T-cell (primary cell): ENCODE results near the gene EPN1. TPM values are rescaled to one million over a fixed set of nuclear protein-coding genes. Genes with fewer than 3 reads are reported as not detected.
A peak's percentile ranks its signal among the peaks of the same experiment; 100 is the strongest.

Experiments
- ATAC-seq, 4 experiments: fragments of 200-7000 bp in 3 of 4; fragments of 150-1000 bp in 1 of 4; cut with Tn5 transposase; replicated peaks in 1 of 4; 1 replicate in 3 of 4; 2 replicates in 1 of 4; pipeline ENCODE4 v1.10.0; 2021; ENCODE audit warnings: moderate library complexity in 3 of 4, mild to moderate bottlenecking in 2 of 4, moderate number of reproducible peaks in 1 of 4
- CTCF ChIA-PET, 2 donors: fragments of 300-600 bp; sonication (Branson Sonifier 250); formaldehyde crosslinking; loops; one replicate each; lab custom pipeline; 2022; ENCODE audit warnings: antibody characterized with exemption in 2 of 2; lab: Charles Lee
- POLR2A ChIA-PET, 2 donors: fragments of 300-600 bp; sonication (Branson Sonifier 250); formaldehyde crosslinking; loops; one replicate each; lab custom pipeline; 2022; ENCODE audit warnings: antibody characterized with exemption in 2 of 2; lab: Charles Lee
- DNase-seq, 35 experiments: peaks; one replicate each; pipeline versions ENCODE4 v3.0.0 to v3.0.0-alpha.2; 2013 to 2023
- H3K27ac ChIP-seq: one replicate; pipeline ENCODE4 v1.5.1; 2013; ENCODE audit warnings: low read length
- H3K27me3 ChIP-seq, 2 experiments: replicated peaks in 1 of 2; 1 replicate in 1 of 2; 2 replicates in 1 of 2; pipeline versions ENCODE4 v1.6.1 to v1.7.0; 2013; ENCODE audit warnings: low read length in 1 of 2, mixed read lengths in 1 of 2; ENCODE audit not compliant: control insufficient read depth in 2 of 2, insufficient read depth in 2 of 2; ENCODE audit errors: extremely low read depth in 1 of 2
- H3K36me3 ChIP-seq, 2 donors: 1 replicate in 1 of 2; 2 replicates in 1 of 2; pipeline versions ENCODE4 v1.6.1 to v1.7.0; 2013; ENCODE audit warnings: low read length in 1 of 2; ENCODE audit not compliant: control insufficient read depth in 2 of 2, insufficient read depth in 1 of 2; ENCODE audit errors: extremely low read depth in 1 of 2
- H3K4me1 ChIP-seq, 2 experiments: 1 replicate in 1 of 2; 2 replicates in 1 of 2; pipeline versions ENCODE4 v1.6.1 to v1.7.0; 2013; ENCODE audit warnings: low read length in 2 of 2, mixed read lengths in 1 of 2; ENCODE audit not compliant: insufficient read depth in 2 of 2, control insufficient read depth in 1 of 2; ENCODE audit errors: extremely low read depth in 1 of 2
- H3K4me3 ChIP-seq, 2 donors: 1 replicate in 1 of 2; 2 replicates in 1 of 2; pipeline versions ENCODE4 v1.5.1 to v1.7.0; 2013; ENCODE audit warnings: mild to moderate bottlenecking in 2 of 2, low read length in 1 of 2, moderate library complexity in 1 of 2; ENCODE audit not compliant: control insufficient read depth in 1 of 2; ENCODE audit errors: extremely low read depth in 1 of 2
- H3K9me3 ChIP-seq: 2 replicates; pipeline ENCODE4 v1.7.0; 2013
- H3K27ac Mint-ChIP-seq, 2 donors: one replicate each; pipeline ENCODE4 v1.8.0; 2020 to 2021; ENCODE audit warnings: mild to moderate bottlenecking in 2 of 2, mixed read lengths in 2 of 2
- H3K27me3 Mint-ChIP-seq, 2 donors: one replicate each; pipeline ENCODE4 v1.8.0; 2021 to 2022; ENCODE audit warnings: mixed read lengths in 2 of 2
- H3K36me3 Mint-ChIP-seq: one replicate; pipeline ENCODE4 v1.8.0; 2021; ENCODE audit warnings: mixed read lengths
- H3K4me1 Mint-ChIP-seq, 3 donors: one replicate each; pipeline ENCODE4 v1.8.0; 2020 to 2022; ENCODE audit warnings: mixed read lengths in 3 of 3, mild to moderate bottlenecking in 1 of 3
- H3K4me3 Mint-ChIP-seq, 3 donors: one replicate each; pipeline ENCODE4 v1.8.0; 2020 to 2022; ENCODE audit warnings: mild to moderate bottlenecking in 3 of 3, mixed read lengths in 3 of 3, moderate library complexity in 3 of 3
- H3K9me3 Mint-ChIP-seq, 3 donors: one replicate each; pipeline ENCODE4 v1.8.0; 2020 to 2022; ENCODE audit warnings: mixed read lengths in 3 of 3
- WGBS: methylation state at CpG from one replicate; pipeline ENCODE4 v1.1.5; 2013; ENCODE audit warnings: missing lambda C conversion rate; ENCODE audit not compliant: insufficient coverage; 5-methylcytosine and 5-hydroxymethylcytosine counted together
- total RNA-seq, 35 experiments: library from RNA in 6 of 35; stranded (reverse) in 6 of 35; fragments of 120-200 nt in 1 of 35; gene quantifications; one replicate each; pipeline versions ENCODE4 v1.2.1 to v1.2.4 and lab custom pipeline; 2013 to 2026

EPN1 gene
- total RNA-seq, 5 donors from 2014 or later (not counting 1 experiment from before 2014, with no cell fraction given) = 32.6 to 75.2 (median 60.6) TPM

- Histone ChIP-seq H3K4me3 (peak overlapping the region; percentile 85 to 98), H3K4me1 (peaks cover 18 to 69% of the 10 kb centered on the region in 2 experiments), H3K27me3 (no peaks in the 10 kb centered on the region), H3K36me3 (peaks cover 0 to 2% of the 10 kb centered on the region in 2 donors), H3K9me3 (no peaks in the 10 kb centered on the region), H3K27ac (peak overlapping the region; percentile 99)
- Mint-ChIP-seq H3K27ac (peak overlapping the region; percentile 100), H3K4me1 (peaks cover 63 to 68% (median 67%) of the 10 kb centered on the region in 3 donors), H3K4me3 (peak overlapping the region; percentile 98 to 100 (median 99)), H3K9me3 (no peaks in the 10 kb centered on the region), H3K36me3 (peaks cover 17% of the 10 kb centered on the region), H3K27me3 (no peaks in the 10 kb centered on the region)
- DNase-seq = no peak
- ATAC-seq = no peak
- ChIA-PET CTCF (interaction anchor here in 1 of 2 donors (1.8 kb wide), 1 partner anchor 19 kb away, joined by 4 read pairs; no protein-coding TSS in a partner anchor), POLR2A (interaction anchor here (0.8 to 1.3 kb wide), 2 partner anchors 11 to 174 kb away, joined by 3 to 4 read pairs; partner anchors contain the start of gene ISOC2 (in 1 of the 2))
- 61% methylated on average over 7 of the region's 7 CpGs for WGBS
Observed at GRCh38 chr19:55635856-55636440, 39.1 kb upstream of the EPN1 start.

- Histone ChIP-seq H3K4me1 (peaks cover 16 to 71% of the 10 kb centered on the region in 2 experiments), H3K4me3 (no peak overlapping the region), H3K27ac (peak overlapping the region; percentile 99), H3K36me3 (peaks cover 0 to 2% of the 10 kb centered on the region in 2 donors), H3K9me3 (no peaks in the 10 kb centered on the region), H3K27me3 (no peaks in the 10 kb centered on the region)
- ChIA-PET POLR2A (interaction anchor here in 1 of 2 donors (1.3 kb wide), 1 partner anchor 10 kb away, joined by 4 read pairs; no protein-coding TSS in a partner anchor), CTCF (interaction anchor here in 1 of 2 donors (1.0 to 1.8 kb wide), 4 partner anchors 10 to 18 kb away, joined by 3 to 5 read pairs (median 4); no protein-coding TSS in a partner anchor)
- DNase-seq (no peak), ATAC-seq (no peak)
- Mint-ChIP-seq H3K27ac (peak overlapping the region; percentile 100), H3K4me1 (peaks cover 65 to 69% (median 68%) of the 10 kb centered on the region in 3 donors), H3K27me3 (no peaks in the 10 kb centered on the region), H3K9me3 (no peaks in the 10 kb centered on the region), H3K36me3 (peaks cover 17% of the 10 kb centered on the region), H3K4me3 (peak overlapping the region; percentile 98 to 100 (median 99))
- WGBS = 100% methylated on average over 2 of the region's 4 CpGs
Observed at GRCh38 chr19:55636723-55637122, 38.3 kb upstream of the EPN1 start.

GRCh38 chr19:55637534-55637933 is 37.5 kb upstream of the EPN1 start:
- peaks cover 0 to 2% of the 10 kb centered on the region in 2 donors for H3K36me3 ChIP-seq
- H3K27me3 ChIP-seq = no peaks in the 10 kb centered on the region
- H3K27ac Mint-ChIP-seq = peak overlapping the region; percentile 64 to 79
- H3K4me1 ChIP-seq = peaks cover 20 to 72% of the 10 kb centered on the region in 2 experiments
- H3K9me3 Mint-ChIP-seq = no peaks in the 10 kb centered on the region
- CTCF ChIA-PET = interaction anchor here (0.6 to 1.8 kb wide), 7 partner anchors 10 to 502 kb away, joined by 3 to 12 read pairs (median 4); partner anchors contain the start of gene ZNF784 (in 1 of the 2)
- H3K4me3 Mint-ChIP-seq = peak overlapping the region; percentile 35 to 98 (median 47)
- POLR2A ChIA-PET = no interaction called here
- H3K4me1 Mint-ChIP-seq = peaks cover 63 to 67% (median 67%) of the 10 kb centered on the region in 3 donors
- H3K36me3 Mint-ChIP-seq = peaks cover 17% of the 10 kb centered on the region
- no peak overlapping the region for H3K4me3 ChIP-seq
- no peaks in the 10 kb centered on the region for H3K9me3 ChIP-seq
- ATAC-seq (no peak), DNase-seq (no peak)
- 79% methylated on average over 10 of the region's 11 CpGs for WGBS
- peaks cover 0 to 2% of the 10 kb centered on the region in 2 donors for H3K27me3 Mint-ChIP-seq
- H3K27ac ChIP-seq = no peak overlapping the region

GRCh38 chr19:55638864-55639359 is 36.1 kb upstream of the EPN1 start:
- Mint-ChIP-seq H3K4me3 (peak overlapping the region; percentile 57 to 88 (median 67)), H3K27me3 (peaks cover 0 to 2% of the 10 kb centered on the region in 2 donors), H3K27ac (peak overlapping the region; percentile 78 to 84), H3K36me3 (peaks cover 17% of the 10 kb centered on the region), H3K4me1 (peaks cover 70 to 75% (median 72%) of the 10 kb centered on the region in 3 donors), H3K9me3 (no peaks in the 10 kb centered on the region)
- ATAC-seq (no peak), DNase-seq (peak in 32 of 35 experiments; percentile 33 to 77 (median 58))
- Histone ChIP-seq H3K9me3 (no peaks in the 10 kb centered on the region), H3K36me3 (peaks cover 0 to 2% of the 10 kb centered on the region in 2 donors), H3K4me3 (no peak overlapping the region), H3K27ac (peak overlapping the region; percentile 9), H3K27me3 (no peaks in the 10 kb centered on the region), H3K4me1 (peaks cover 24 to 78% of the 10 kb centered on the region in 2 experiments)
- ChIA-PET POLR2A (no interaction called here), CTCF (interaction anchor here in 1 of 2 donors (0.6 to 0.8 kb wide), 3 partner anchors 8 to 33 kb away, joined by 4 to 5 read pairs (median 4); no protein-coding TSS in a partner anchor)
- 40% methylated on average over 1 of the region's 6 CpGs for WGBS

GRCh38 chr19:55640043-55640576 is 34.9 kb upstream of the EPN1 start:
- no peaks in the 10 kb centered on the region for H3K9me3 ChIP-seq
- H3K4me3 ChIP-seq = peak overlapping the region in 1 of 2 donors; percentile 33
- H3K36me3 ChIP-seq = peaks cover 6 to 9% of the 10 kb centered on the region in 2 donors
- H3K4me1 Mint-ChIP-seq = peaks cover 72 to 78% (median 73%) of the 10 kb centered on the region in 3 donors
- peaks cover 17% of the 10 kb centered on the region for H3K36me3 Mint-ChIP-seq
- peak overlapping the region; percentile 66 to 88 (median 75) for H3K4me3 Mint-ChIP-seq
- 22% methylated on average over 32 of the region's 38 CpGs for WGBS
- H3K9me3 Mint-ChIP-seq = no peaks in the 10 kb centered on the region
- peaks cover 33 to 84% of the 10 kb centered on the region in 2 experiments for H3K4me1 ChIP-seq
- ChIA-PET POLR2A (interaction anchor here in 1 of 2 donors (0.6 kb wide), 1 partner anchor 1121 kb away, joined by 3 read pairs; no protein-coding TSS in a partner anchor), CTCF (interaction anchor here in 1 of 2 donors (0.7 to 1.1 kb wide), 3 partner anchors 9 to 16 kb away, joined by 3 to 5 read pairs (median 5); partner anchors contain the start of genes U2AF2 and ZNF784)
- H3K27ac Mint-ChIP-seq = peak overlapping the region; percentile 84 to 87
- no peaks in the 10 kb centered on the region for H3K27me3 ChIP-seq
- peak overlapping the region; percentile 67 for H3K27ac ChIP-seq
- peak in 34 of 35 experiments; percentile 54 to 90 (median 72) for DNase-seq
- ATAC-seq = peak; percentile 28 to 59 (median 36)
- peaks cover 0 to 2% of the 10 kb centered on the region in 2 donors for H3K27me3 Mint-ChIP-seq
